Measurements from ENCODE around the gene TMEM107. TPM values are rescaled to one million over a fixed set of nuclear protein-coding genes. Genes with fewer than 3 reads are reported as not detected.
A peak's percentile ranks its signal among the peaks of the same experiment; 100 is the strongest.

The TMEM107 gene
- total RNA-seq, 1 experiment from 2014 or later = 13.5 TPM

DNA sequence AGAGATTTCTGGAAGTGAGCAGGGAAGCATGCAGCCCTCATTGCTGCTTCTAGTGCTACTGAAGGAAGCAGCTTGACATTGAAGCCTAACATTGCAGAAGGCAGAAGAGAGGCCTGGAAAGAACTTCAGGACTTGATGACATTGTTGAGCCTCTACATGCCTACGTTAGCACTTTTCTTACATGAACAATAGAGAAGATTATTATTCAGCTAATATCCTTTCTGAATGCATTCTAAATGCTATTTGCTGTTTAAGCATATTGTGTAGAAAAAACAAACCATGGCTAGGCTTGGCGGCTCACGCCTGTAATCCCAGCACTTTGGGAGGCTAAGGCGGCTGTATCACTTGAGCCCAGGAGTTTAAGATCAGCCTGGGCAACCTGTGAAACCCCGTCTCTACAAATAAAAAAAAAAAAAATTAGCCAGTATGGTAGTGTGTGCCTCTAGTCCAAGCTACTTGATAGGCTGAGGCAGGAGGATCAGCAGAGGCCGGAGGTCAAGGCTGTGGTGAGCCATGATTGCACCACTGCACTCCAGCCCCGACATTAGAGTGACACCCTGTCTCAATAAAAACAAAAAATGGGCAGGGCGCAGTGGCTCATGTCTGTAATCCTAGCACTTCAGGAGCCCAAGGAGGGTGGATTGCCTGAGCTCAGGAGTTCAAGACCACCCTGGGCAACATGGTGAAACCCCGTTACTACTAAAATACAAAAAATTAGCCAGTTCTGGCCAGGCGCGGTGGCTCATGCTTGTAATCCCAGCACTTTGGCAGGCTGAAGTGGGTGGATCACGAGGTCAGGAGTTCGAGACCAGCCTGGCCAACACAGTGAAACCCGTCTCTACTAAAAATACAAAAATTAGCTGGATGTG, 36.4 kb upstream of the TMEM107 start:
- no TSS peak for BruUV-seq (replicated peaks)
- H3K9me3 Mint-ChIP-seq (ENCODE audit: low read depth, unreplicated experiment) = no peaks in the 10 kb centered on the region
- H3K27ac Mint-ChIP-seq (ENCODE audit: unreplicated experiment) = no peak overlapping the region
- H3K36me3 Mint-ChIP-seq (ENCODE audit: insufficient read depth, unreplicated experiment) = peaks cover 19% of the 10 kb centered on the region
- H3K4me1 Mint-ChIP-seq (ENCODE audit: low read depth, unreplicated experiment) = peaks cover 6% of the 10 kb centered on the region
- no peaks in the 10 kb centered on the region for H3K27me3 Mint-ChIP-seq (ENCODE audit: unreplicated experiment)
- no peak for DNase-seq
- CTCF ChIA-PET = interaction anchor here (1.8 kb wide), 1 partner anchor 22 kb away, joined by 4 read pairs; the partner anchor contains the start of gene BORCS6
- no peak overlapping the region for H3K4me3 Mint-ChIP-seq (ENCODE audit: low read depth, unreplicated experiment)
- intact Hi-C loops (cut with micrococcal nuclease; ENCODE audit: unreplicated experiment) = no loop called here
- TF ChIP-seq, protein P1, sequence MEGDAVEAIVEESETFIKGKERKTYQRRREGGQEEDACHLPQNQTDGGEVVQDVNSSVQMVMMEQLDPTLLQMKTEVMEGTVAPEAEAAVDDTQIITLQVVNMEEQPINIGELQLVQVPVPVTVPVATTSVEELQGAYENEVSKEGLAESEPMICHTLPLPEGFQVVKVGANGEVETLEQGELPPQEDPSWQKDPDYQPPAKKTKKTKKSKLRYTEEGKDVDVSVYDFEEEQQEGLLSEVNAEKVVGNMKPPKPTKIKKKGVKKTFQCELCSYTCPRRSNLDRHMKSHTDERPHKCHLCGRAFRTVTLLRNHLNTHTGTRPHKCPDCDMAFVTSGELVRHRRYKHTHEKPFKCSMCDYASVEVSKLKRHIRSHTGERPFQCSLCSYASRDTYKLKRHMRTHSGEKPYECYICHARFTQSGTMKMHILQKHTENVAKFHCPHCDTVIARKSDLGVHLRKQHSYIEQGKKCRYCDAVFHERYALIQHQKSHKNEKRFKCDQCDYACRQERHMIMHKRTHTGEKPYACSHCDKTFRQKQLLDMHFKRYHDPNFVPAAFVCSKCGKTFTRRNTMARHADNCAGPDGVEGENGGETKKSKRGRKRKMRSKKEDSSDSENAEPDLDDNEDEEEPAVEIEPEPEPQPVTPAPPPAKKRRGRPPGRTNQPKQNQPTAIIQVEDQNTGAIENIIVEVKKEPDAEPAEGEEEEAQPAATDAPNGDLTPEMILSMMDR (IDR thresholded peaks at IDR 0.05; ENCODE audit: unreplicated experiment) = no peak

DNA sequence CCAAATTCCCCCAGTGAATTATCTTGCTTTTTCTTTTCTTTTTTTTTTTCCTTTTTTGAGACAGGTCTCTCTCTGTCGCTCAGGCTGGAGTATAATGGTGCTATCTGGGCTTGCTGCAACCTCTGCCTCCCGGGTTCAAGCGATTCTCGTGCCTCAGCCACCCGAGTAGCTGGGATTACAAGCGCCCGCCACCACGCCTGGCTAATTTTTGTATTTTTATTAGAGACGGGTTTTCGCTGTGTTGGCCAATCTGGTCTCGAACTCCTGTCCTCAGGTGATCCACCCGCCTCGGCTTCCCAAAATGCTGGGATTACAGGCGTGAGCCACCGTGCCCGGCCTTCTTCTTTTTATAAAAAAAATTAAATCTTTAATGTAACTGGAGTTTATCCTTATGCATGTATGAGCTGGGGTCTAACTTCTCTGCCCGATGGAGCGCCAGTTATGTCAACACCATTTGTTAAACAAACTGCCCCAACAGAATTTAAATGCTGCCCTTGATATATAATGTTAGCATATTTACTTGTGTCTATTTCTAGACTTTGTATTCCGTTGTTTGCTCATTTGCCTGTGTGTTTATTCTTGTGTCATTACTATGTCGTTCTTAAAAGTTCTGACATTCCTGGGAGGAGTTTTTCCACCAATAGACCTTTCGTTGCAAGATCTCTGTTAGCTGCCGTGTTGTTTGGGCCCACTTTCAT, 34.7 kb upstream of the TMEM107 start:
- BruUV-seq (replicated peaks) = TSS peak; percentile 73
- Mint-ChIP-seq H3K4me1 (ENCODE audit: low read depth, unreplicated experiment) (peaks cover 6% of the 10 kb centered on the region), H3K27me3 (ENCODE audit: unreplicated experiment) (no peaks in the 10 kb centered on the region), H3K27ac (ENCODE audit: unreplicated experiment) (peak overlapping the region; percentile 87), H3K36me3 (ENCODE audit: insufficient read depth, unreplicated experiment) (peaks cover 34% of the 10 kb centered on the region), H3K4me3 (ENCODE audit: low read depth, unreplicated experiment) (peak overlapping the region; percentile 92), H3K9me3 (ENCODE audit: low read depth, unreplicated experiment) (no peaks in the 10 kb centered on the region)
- TF ChIP-seq, protein P1 (IDR thresholded peaks at IDR 0.05; ENCODE audit: unreplicated experiment) = no peak
- intact Hi-C loops (cut with micrococcal nuclease; ENCODE audit: unreplicated experiment) = no loop called here
- CTCF ChIA-PET = interaction anchor here (0.6 to 1.9 kb wide), 3 partner anchors 10 to 21 kb away, joined by 3 to 12 read pairs (median 7); partner anchors contain the start of gene BORCS6
- no peak for DNase-seq

- Mint-ChIP-seq H3K27me3 (ENCODE audit: unreplicated experiment) (no peaks in the 10 kb centered on the region), H3K4me1 (ENCODE audit: low read depth, unreplicated experiment) (peaks cover 6% of the 10 kb centered on the region), H3K9me3 (ENCODE audit: low read depth, unreplicated experiment) (no peaks in the 10 kb centered on the region), H3K4me3 (ENCODE audit: low read depth, unreplicated experiment) (peak within 1 kb of the TSS; percentile 92), H3K27ac (ENCODE audit: unreplicated experiment) (peak within 1 kb of the TSS; percentile 87), H3K36me3 (ENCODE audit: insufficient read depth, unreplicated experiment) (peaks cover 38% of the 10 kb centered on the region)
- TSS peak; percentile 88 for BruUV-seq (replicated peaks)
- DNase-seq = peak; percentile 92
- TF ChIP-seq, protein P1 (IDR thresholded peaks at IDR 0.05; ENCODE audit: unreplicated experiment) = no peak
- intact Hi-C loops (cut with micrococcal nuclease; ENCODE audit: unreplicated experiment) = no loop called here
- CTCF ChIA-PET = interaction anchor here (0.6 to 1.9 kb wide), 3 partner anchors 11 to 20 kb away, joined by 3 to 12 read pairs (median 7); partner anchors contain the start of gene BORCS6
These were observed 34.0 kb upstream of the TMEM107 start, which contains the start of gene AURKB for GRCh38 chr17:8209907-8210760. Gene AURKB, minus strand, starts transcription at chr17:8210575. Its CDS starts 351 bp downstream, at chr17:8210224.

DNA sequence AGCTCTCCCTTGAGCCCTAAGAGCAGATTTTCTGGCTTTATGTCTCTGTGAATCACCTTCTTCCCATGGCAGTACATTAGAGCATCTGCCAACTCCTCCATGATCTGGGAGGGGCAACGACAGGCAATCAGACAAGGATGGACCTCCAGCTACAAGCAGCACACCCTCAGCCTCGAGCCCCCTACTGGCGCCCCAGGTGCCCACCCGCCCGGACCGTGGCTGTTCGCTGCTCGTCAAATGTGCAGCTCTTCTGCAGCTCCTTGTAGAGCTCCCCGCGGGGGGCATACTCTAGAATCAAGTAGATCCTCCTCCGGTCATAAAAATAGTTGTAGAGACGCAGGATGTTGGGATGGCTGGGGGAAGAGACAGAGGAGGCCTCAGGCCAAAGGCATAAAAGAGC, 30.4 kb upstream of the TMEM107 start:
- CTCF ChIA-PET = no interaction called here
- TF ChIP-seq, protein P1 (IDR thresholded peaks at IDR 0.05; ENCODE audit: unreplicated experiment) = no peak
- no peak for DNase-seq
- no peak overlapping the region for H3K27ac Mint-ChIP-seq (ENCODE audit: unreplicated experiment)
- H3K27me3 Mint-ChIP-seq (ENCODE audit: unreplicated experiment) = no peaks in the 10 kb centered on the region
- no peaks in the 10 kb centered on the region for H3K9me3 Mint-ChIP-seq (ENCODE audit: low read depth, unreplicated experiment)
- peaks cover 48% of the 10 kb centered on the region for H3K36me3 Mint-ChIP-seq (ENCODE audit: insufficient read depth, unreplicated experiment)
- H3K4me1 Mint-ChIP-seq (ENCODE audit: low read depth, unreplicated experiment) = peaks cover 6% of the 10 kb centered on the region
- no TSS peak for BruUV-seq (replicated peaks)
- intact Hi-C loops (cut with micrococcal nuclease; ENCODE audit: unreplicated experiment) = no loop called here
- no peak overlapping the region for H3K4me3 Mint-ChIP-seq (ENCODE audit: low read depth, unreplicated experiment)

Data from Calu3 (cell line).